ENCODE data around the gene KLRK1.

DNA sequence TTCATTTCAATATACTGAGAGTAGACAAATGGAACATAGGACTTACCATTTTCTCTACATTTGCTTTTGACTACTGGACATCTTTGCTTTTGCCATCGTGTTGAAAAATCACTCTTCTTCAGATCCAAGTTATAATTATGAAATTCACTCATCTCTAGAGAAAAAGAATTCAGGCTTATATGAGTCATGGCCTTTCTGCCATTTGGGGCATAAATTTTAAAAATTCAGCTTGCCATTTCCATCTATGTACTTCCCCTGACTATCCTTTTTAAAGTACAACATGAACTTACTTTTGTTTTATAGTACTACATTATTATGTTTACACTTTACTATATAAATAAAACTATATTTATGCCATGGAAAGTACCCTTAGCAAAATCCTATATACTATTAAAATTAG, 3.0 kb downstream of the KLRK1 start:
- TF ChIP-seq YY1 (IDR thresholded peaks at IDR 0.05; ENCODE audit: insufficient read depth, insufficient read length), result no peak
- no peak for TF ChIP-seq ZNF274 (IDR thresholded peaks at IDR 0.05; ENCODE audit: low read depth, low read length)
- TF ChIP-seq SUZ12 (IDR thresholded peaks at IDR 0.05; ENCODE audit: extremely low read depth, insufficient read depth, insufficient read length), result no peak

Data from NT2/D1 (cell line).